Renal cortex interstitium (tissue), 11 donors: Measurements from ENCODE around the gene KHDC1. TPM values are rescaled to one million over a fixed set of nuclear protein-coding genes. Genes with fewer than 3 reads are reported as not detected.
"Not testable (repeated sequence)": the region's sequence is repeated elsewhere in the genome, so short reads cannot be mapped to it uniquely, and the experiment has no call there.

ENCODE experiments used
- DNase-seq, 11 donors: peaks; one replicate each; pipeline ENCODE4 v3.0.0-alpha.2; 2013; ENCODE audit warnings: low read depth in 9 of 11, low spot score in 4 of 11; ENCODE audit errors: extremely low read depth in 1 of 11
- polyA plus RNA-seq, 3 donors: library from polyadenylated mRNA; unstranded; fragments of 120-200 nt; gene quantifications; one replicate each; pipeline ENCODE4 v1.2.1, GENCODE V29; 2013; ENCODE audit not compliant: insufficient read length in 3 of 3

The KHDC1 gene
- polyA plus RNA-seq, 3 donors, result 6.2 to 9.1 (median 7.9) TPM

DNA sequence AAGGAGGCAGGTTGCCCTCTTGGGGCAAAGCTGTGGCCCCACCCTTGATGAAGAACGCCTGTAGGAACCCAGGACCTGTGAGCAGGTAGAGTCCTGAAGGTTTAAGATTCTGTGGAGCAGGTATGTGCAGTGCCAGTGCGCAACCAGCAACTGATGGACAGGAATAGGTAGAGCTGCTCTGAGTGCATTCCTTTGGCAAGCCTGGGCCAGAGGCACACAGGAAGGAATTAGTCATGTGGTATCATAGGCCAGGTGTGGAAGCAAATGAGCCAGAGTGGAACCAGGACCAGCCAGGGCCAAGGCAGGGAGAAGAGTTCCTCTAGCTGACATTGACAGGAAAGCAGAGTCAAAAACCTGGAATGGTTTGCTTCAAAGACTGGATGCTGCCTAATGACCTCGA lies 1.4 kb upstream of the KHDC1 start:
- no peak for DNase-seq

GRCh38 chr6:73263570-73263909 lies 544 bp upstream of the KHDC1 start:
- no peak for DNase-seq

DNA sequence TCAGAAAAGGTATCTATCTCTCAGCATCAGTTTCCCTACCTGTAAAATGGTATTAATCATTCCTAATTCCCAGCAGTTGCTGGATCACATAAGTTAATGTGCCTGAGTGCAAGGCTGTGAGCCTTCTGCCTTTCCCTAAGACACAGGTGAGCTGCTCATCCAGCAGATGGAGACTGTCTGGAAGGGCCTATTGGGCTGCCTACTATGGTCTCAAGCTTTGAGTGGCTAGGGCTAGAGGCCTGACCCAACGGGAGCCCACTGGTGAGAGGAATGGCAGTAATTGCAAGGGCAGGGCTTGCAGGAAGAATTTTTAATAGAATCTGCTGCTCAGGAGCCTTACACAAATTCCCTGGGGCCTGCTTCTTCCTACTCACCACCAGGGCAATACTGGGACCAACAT lies 4.3 kb downstream of the KHDC1 start:
- DNase-seq, result no peak

- DNase-seq, result not testable (repeated sequence)
Observed at GRCh38 chr6:73254323-73254722, 8.7 kb downstream of the KHDC1 start.

DNA sequence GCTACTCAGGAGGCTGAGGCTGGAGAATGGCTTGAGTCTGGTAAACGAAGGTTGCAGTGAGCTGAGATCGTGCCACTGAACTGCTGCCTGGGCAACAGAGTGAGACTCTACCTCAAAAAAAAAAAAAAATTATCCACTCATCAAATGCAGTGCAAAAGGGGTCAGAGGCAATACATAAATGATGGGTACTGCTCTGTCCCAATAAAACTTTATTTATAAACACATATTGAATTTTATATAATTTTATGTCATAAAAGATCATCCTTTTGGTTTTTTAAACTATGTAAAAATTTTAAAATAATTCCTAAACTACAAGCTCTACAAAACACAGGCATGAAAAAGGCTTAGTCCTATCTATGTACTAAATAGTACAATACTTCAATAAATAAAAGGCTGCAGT lies 10.3 kb downstream of the KHDC1 start:
- DNase-seq, result no peak

- DNase-seq, result no peak
Observed at GRCh38 chr6:73250016-73250415, 13.0 kb downstream of the KHDC1 start.

GRCh38 chr6:73248192-73248903 lies 14.6 kb downstream of the KHDC1 start:
- no peak for DNase-seq

DNA sequence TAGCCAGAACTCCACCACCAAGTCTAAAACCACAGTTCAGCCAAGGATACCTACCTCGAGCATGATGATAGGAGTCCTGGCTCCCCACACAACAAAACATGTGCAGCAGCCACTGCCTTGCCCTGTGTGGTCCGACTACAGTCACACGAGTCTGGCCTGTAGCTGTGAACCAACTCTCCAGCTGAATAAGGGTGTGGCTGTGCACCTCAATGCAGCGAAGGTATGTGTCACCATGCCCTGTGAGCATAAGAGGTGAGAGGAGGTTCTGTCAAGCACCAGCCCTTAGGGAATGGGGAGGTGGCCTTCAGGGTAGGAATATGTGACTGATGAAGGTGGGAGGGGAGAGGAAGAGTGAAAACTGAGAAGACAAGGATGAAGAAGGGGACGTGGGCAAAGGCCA lies 21.0 kb downstream of the KHDC1 start:
- no peak for DNase-seq

DNA sequence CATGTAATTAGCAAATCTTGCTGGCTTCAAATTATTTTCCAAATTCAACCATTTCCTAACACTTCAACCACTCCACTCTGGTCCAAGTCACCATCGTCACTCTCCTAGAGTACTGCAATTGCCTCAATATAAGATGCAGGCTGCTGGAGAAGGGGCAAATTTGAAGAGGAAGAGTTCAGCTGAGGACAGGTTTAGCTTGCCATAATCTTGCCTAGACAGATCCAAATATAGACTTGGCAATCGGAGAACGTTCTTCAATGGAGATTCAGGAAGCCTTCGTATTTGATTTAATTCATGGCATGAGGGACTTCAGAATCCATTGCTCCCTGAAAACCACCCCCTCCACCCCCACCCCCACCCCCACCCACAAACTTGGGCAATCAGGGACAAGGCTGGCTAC lies 22.3 kb downstream of the KHDC1 start:
- DNase-seq, result no peak

- no peak for DNase-seq
Observed at GRCh38 chr6:73236144-73236750, 26.7 kb downstream of the KHDC1 start.

DNA sequence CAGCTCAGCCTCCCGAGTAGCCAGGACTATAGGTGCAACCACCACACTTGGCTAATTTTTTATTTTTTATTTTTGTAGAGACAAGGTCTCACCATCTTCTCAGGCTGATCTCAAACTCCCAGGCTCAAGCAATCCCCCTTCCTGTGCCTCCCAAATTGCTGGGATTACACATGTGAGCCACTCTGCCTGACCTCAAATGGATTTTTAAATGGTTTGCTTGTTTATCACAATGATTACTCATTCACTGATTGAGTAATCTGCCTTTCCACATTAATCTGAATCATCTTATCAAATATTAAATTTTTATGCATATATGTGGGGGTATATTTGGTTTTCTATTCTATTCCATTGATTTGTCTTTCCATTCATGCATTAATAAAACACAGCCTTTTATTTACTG lies 28.3 kb downstream of the KHDC1 start:
- no peak for DNase-seq

GRCh38 chr6:73233971-73234370 lies 29.0 kb downstream of the KHDC1 start:
- DNase-seq, result not testable (repeated sequence)

GRCh38 chr6:73233048-73233447 lies 29.9 kb downstream of the KHDC1 start:
- no peak for DNase-seq

- no peak for DNase-seq
Observed at GRCh38 chr6:73231986-73232391, 31.0 kb downstream of the KHDC1 start.

GRCh38 chr6:73227606-73228255 lies 35.3 kb downstream of the KHDC1 start:
- no peak for DNase-seq

GRCh38 chr6:73225396-73225795 lies 37.6 kb downstream of the KHDC1 start, which contains the start of gene KHDC1L:
KHDC1L (minus strand) TSS chr6:73225496; CDS start chr6:73225408, 88 bp downstream.
- DNase-seq, result no peak

- no peak for DNase-seq
Observed at GRCh38 chr6:73216859-73217258, 46.1 kb downstream of the KHDC1 start.

GRCh38 chr6:73209117-73209516 lies 53.9 kb downstream of the KHDC1 start:
- DNase-seq, result no peak

DNA sequence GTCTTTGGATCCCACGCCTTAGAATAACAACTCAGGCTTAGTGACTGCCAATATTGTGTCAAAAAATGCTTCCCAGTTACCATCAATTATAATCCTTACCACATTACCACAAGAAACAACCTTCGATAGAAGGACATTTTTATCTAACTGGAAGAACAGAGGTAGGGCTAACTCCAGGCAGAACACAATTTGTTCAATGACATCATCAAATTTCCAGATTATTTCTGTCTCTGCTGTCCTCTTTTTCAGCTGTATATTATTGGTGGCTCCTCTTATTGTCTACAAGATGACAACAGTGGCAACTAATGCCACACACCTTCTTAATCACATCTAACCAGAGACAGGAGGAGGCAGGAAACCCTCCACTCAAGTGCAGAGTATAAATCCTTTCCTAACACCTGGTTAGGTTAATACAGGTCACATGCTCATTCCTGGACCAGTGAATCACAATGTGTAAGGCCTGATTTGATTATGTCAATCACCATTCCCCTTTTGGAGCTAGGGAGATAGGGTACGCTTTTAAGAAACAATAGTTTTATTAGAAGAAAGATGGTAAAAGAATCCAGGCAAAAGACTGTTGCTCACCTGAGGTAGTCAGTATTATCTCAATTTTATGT lies 55.7 kb downstream of the KHDC1 start:
- DNase-seq, result no peak

DNA sequence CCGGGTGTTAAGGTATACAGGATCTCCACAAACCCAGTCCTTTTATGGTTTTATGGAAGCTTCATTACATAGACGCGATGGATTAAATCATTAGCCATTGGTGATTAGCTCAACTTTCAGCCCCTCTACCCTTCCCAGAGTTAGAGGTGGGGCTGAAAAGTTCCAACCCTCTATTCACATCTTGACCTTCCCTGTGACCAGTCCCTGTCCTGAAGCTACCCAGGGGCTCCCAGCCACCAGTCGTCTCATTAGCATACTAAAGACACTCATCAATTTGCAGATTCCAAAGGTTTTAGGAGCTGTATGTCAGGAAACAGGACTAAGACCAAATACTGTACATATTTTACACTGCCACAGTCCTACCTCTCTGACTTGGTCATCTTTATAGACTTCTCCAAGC lies 58.7 kb downstream of the KHDC1 start:
- DNase-seq, result no peak
